Stromal cell of bone marrow (primary cell): ENCODE results near the gene SLC35B3.

ENCODE experiments used
- DNase-seq: peaks from one replicate; pipeline ENCODE4 v3.0.0-alpha.2; 2012; ENCODE audit warnings: low read depth

Gene SLC35B3

DNA sequence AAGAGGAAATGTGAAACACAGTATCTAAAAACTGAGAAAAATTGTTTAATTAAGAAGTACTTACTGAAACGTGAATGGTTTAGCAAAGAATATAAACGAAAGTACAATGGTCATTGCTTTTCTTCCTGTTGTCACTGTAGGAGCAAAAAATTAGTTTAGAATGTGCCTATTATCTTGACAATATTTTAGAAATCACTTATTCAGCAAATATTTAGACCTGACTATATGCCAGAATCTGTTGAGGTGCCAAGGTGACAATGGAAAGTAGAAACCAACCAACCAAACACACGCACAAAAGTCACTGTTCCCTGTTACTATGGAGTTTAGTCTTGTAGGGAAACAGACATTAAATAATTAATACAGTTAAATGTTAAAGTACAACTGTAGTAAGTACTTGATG, 20.5 kb downstream of the SLC35B3 start:
- DNase-seq: no peak

DNA sequence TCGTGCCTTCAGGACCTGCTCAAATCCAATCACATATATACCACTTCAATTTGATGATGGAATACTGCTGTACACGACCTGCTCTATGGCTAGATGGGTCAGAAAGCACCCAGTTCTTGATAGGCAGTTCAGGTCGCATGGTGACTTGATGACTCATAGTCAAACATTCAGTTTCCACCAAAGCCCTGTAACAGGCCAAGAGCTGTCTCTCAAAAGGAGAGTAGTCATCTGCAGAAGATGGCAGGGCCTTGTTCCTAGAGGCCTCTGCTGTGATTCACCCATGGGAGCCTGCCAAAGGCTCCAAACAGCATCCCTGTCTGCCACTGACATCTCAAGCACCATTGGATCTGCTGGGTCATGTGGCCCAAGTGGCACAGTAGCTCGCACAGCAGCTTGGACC, 29.4 kb downstream of the SLC35B3 start:
- DNase-seq: peak; percentile 18

DNA sequence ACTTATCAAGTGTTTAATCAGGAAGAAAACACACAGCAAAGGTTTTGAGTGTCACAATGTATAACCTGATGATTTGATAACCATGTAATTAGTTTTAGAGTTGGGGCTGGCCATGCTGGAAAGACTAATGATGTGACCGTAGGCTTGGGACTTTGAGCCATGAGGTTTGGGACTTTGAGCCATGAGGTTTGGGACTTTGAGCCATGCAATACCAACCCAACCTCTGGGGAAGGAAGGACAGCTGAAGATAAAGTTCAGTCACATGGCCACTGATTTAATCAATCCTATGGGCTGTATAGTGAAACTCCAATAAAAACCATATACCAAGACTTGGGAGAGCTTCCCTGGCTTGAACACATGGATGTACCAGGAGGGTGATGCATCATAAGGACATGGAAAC, 32.8 kb downstream of the SLC35B3 start:
- no peak for DNase-seq

DNA sequence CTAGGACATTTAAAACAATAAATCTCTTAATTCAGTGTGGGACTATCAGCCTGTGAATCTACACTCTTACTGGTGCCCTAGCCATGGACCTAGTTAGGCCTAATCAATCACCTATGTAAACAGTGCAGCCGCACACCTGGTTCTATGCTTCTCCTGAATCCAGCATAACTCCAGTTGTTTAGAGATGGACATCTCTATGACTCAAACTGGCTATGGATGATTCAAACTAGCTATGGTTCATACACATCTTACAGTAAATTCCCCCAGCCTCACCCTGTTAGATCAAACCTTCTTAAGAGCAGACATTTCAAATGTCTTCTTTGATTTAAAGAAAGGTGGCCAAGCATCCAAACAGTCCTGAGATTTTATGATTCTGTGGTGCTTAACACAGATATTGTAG, 34.7 kb downstream of the SLC35B3 start:
- DNase-seq: no peak

- DNase-seq: no peak
Observed at GRCh38 chr6:8392569-8392968, 42.8 kb downstream of the SLC35B3 start.

- DNase-seq: no peak
Observed at GRCh38 chr6:8391934-8392333, 43.4 kb downstream of the SLC35B3 start.

GRCh38 chr6:8389036-8389818, 46.1 kb downstream of the SLC35B3 start:
- no peak for DNase-seq

GRCh38 chr6:8387942-8388437, 47.4 kb downstream of the SLC35B3 start:
- no peak for DNase-seq

- no peak for DNase-seq
Observed at GRCh38 chr6:8383584-8383983, 51.8 kb downstream of the SLC35B3 start.

- DNase-seq: no peak
Observed at GRCh38 chr6:8382434-8382833, 52.9 kb downstream of the SLC35B3 start.

- DNase-seq: no peak
Observed at GRCh38 chr6:8375916-8376315, 59.4 kb downstream of the SLC35B3 start.
